ENCODE measurements around the gene IFRD2.

The IFRD2 gene

GRCh38 chr3:50259432-50260026 lies 32.7 kb downstream of the IFRD2 start:
- DNase-seq (ENCODE audit: low read depth), result no peak
- TF ChIP-seq CTCF (conservative IDR thresholded peaks at IDR 0.05; ENCODE audit: low read depth, low read length), result no peak
- no peak overlapping the region for H3K4me3 ChIP-seq (ENCODE audit: low read length)

- no peak overlapping the region for H3K4me3 ChIP-seq (ENCODE audit: low read length)
- DNase-seq (ENCODE audit: low read depth), result no peak
- peak; percentile 9 for TF ChIP-seq CTCF (conservative IDR thresholded peaks at IDR 0.05; ENCODE audit: low read depth, low read length)
Observed at GRCh38 chr3:50258979-50259378, 33.2 kb downstream of the IFRD2 start.

GRCh38 chr3:50258029-50258680 lies 34.1 kb downstream of the IFRD2 start:
- no peak overlapping the region for H3K4me3 ChIP-seq (ENCODE audit: low read length)
- TF ChIP-seq CTCF (conservative IDR thresholded peaks at IDR 0.05; ENCODE audit: low read depth, low read length), result no peak
- no peak for DNase-seq (ENCODE audit: low read depth)

- TF ChIP-seq CTCF (conservative IDR thresholded peaks at IDR 0.05; ENCODE audit: low read depth, low read length), result peak; percentile 69
- DNase-seq (ENCODE audit: low read depth), result no peak
- no peak overlapping the region for H3K4me3 ChIP-seq (ENCODE audit: low read length)
Observed at GRCh38 chr3:50256978-50257890, 35.0 kb downstream of the IFRD2 start.

- DNase-seq (ENCODE audit: low read depth), result no peak
- no peak overlapping the region for H3K4me3 ChIP-seq (ENCODE audit: low read length)
- no peak for TF ChIP-seq CTCF (conservative IDR thresholded peaks at IDR 0.05; ENCODE audit: low read depth, low read length)
Observed at GRCh38 chr3:50255251-50255615, 37.0 kb downstream of the IFRD2 start.

- H3K4me3 ChIP-seq (ENCODE audit: low read length), result no peak overlapping the region
- no peak for TF ChIP-seq CTCF (conservative IDR thresholded peaks at IDR 0.05; ENCODE audit: low read depth, low read length)
- DNase-seq (ENCODE audit: low read depth), result no peak
Observed at GRCh38 chr3:50254577-50255250, 37.5 kb downstream of the IFRD2 start.

Data from retinal pigment epithelial cell (primary cell).